HG03378 (cell line): ENCODE results near the gene AKAP6.

Source experiments
- ATAC-seq: cut with Tn5 transposase; IDR thresholded peaks from one replicate; pipeline ENCODE4 v1.9.1; 2021; ENCODE audit warnings: mild to moderate bottlenecking, moderate library complexity; ENCODE audit not compliant: unreplicated experiment

Gene AKAP6

GRCh38 chr14:32865827-32866376, 536.8 kb downstream of the AKAP6 start:
- ATAC-seq: no peak

GRCh38 chr14:32883188-32883587, 554.1 kb downstream of the AKAP6 start:
- no peak for ATAC-seq
